IPS-11a (cell line): ENCODE results near the gene SNX27.

Experiments used
- H3K4me3 ChIP-seq: one replicate; pipeline ENCODE4 v1.5.1; 2013; ENCODE audit warnings: low read depth, low read length, control low read depth

SNX27 gene

DNA sequence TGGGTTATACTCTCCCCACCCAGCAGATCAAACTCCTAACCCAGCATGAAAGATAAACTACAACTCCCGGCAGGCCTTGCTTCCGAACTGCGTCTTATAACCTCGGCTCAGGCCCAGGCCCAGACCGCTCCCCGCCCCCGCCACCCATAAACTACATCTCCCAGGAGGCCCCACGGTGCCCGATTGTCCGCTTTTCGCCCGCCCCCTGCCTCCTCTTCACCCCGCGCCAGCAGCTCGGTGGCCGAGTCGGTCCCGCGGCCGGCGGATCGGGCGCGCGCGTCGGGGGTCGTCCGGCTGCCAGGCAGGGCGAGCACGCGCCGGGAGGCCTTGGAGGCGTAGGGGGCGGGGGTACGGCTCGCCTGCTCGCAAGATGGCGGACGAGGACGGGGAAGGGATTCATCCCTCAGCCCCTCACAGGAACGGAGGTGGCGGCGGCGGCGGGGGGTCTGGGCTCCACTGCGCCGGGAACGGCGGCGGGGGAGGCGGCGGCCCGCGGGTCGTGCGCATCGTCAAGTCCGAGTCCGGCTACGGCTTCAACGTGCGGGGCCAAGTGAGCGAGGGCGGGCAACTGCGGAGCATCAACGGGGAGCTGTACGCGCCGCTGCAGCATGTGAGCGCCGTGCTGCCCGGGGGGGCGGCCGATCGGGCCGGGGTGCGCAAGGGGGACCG, at the start of gene SNX27:
Gene SNX27, plus strand, starts transcription at position 219 of the 669 bp plus-strand sequence. Its CDS starts 152 bp downstream, at position 371.
- peak within 1 kb of the TSS; percentile 89 for H3K4me3 ChIP-seq

DNA sequence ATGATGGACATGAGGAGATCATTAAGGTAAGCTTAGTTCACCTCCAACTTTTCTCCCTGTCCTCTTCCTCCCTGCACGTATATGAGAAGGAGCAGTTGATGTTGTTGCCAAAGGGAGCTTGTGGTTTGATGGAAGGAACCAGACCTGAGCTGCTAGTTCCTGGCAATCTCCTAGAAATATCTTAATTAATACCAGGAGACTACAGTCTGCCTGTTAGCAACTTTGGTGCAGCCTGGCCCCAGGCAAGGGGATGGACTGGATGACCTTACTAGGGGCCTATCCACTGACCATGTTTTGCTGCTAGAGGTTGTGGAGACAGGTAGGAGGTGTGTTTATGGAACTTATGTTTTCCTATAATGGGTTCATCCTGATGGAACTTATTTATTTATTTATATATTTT, 49.2 kb upstream of the SNX27 start:
- no peak overlapping the region for H3K4me3 ChIP-seq

DNA sequence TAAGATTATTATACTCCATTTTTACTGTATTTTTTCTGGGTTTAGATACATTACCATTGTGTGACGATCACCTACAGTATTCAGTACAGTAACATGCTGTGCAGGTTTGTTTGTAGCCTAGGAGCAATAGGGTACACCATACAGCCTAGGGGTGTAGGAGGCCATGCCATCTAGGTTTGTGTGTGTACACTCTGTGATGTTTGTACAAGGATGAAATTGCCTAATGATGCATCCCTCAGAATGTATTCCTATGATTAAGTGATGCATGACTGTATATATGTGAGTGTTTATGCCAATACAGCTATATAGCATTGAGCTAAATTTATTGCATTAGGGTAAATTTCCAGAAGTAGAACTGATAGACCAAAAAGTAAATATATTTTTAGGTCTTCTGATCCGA, 48.5 kb upstream of the SNX27 start:
- no peak overlapping the region for H3K4me3 ChIP-seq

DNA sequence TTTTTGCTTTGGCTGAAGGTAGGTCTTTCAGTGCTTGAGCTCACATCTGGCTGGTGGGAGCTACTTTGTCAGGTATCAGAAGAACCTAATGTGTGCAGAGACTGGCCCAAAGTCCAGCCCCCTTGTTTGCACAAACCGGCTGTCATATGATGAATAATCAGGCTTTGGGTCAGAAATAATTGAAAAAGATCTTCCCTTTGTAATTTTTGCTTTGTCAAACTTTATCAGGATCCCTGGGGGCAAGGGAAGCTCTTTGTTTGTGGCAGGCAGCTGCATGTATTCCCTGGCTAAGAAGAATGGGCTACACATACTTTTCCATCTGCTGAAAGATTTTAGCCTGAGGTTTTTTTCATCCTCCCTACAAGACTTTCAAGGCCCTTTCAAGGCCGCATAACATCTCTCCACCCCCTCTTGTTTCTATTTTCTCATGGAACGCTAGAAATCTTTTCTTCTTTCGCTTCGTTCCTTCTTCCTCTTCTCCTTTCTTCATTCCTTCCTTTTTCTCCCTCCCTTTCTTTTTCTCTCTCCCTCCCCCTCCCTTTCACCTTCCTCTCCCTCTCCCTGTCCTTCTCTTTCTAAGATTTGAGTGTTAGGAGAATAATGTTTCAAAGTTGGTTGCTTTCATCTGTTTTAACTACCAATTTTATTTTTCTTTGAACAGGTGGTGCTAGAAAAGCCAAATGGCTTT, 46.2 kb upstream of the SNX27 start:
- no peak overlapping the region for H3K4me3 ChIP-seq

DNA sequence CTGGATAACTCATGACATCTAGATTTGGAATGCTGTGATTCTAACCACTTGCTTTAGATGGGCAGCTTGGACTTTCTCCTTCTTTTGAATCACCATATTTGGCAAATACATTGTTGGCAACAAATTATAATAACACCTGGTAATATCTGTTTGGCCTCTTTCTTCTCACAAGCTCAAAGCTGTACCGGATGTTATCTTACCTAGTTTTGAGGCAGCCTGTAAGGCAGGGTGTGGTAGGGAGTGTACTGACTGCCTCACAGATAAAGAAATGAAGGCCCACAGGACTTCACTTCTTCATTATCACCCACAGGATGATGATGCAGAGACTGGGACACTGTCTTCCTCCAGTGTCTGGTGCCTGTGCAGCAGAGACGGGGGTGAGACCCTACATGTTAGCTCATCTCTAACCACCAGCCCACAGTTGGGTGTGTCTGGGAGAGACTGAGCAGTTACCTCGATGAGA, 43.2 kb upstream of the SNX27 start:
- no peak overlapping the region for H3K4me3 ChIP-seq

DNA sequence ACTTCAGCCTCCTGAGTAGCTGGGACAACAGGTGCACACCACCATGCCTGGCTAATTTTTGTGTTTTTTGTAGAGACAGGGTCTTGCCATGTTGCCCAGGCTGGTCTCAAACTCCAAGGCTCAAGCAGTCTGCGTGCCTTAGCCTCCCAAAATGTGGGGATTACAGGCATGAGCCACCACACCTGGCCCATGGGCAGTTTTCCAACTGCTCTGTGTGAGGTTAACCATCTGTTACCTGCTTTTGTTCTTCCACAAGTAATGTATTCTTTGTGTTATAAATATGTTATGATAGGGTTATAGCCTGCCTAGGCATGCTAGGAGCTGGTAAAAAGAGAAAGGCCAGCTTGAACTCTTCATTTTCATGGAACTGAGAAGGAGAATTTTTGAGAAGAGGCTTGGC, 41.0 kb upstream of the SNX27 start:
- no peak overlapping the region for H3K4me3 ChIP-seq

DNA sequence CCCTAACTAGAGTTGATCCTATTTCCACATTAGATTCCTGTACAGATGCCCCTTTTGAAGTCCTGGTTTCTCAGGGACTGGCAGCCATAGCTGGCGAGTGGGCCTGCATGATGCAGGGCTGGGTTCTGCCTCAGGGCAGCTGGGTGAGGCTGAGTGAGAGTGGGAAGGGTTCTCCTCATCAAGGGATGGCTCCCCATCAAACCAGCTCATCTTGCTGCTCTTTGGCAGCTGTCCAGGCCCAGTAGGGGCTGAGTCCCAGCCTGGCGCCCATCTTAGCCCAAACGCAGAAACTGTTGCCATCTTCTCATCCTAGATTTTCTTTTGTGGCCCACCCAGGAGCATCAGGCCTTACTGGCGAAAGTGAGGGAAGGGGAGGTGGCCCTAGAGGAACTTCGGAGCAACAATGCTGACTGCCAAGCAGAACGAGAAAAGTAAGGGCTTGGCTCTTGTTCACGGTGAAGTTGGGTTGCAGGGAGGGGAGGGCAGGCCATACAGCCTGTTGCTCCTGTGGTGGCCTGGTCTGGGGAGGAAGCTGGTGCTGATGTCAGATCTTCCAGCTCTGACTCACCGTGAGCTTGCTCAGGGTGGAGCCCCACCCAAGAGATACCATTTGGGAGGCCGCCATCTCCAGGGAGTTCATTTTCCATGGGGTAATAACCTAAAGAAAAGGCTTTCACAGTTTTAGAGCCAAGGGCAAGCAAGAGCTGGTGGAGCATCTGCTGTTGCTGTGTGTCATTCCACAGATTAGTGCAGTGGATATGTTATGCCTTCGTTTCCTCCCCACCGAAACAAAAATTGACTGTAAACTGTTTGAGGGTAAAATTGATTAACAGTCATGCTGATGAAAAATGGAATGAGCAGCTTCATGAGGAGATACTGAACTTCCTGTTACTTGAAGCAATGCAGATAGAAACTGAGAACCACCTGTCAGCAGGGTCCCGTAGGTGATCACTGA, 37.0 kb upstream of the SNX27 start:
- no peak overlapping the region for H3K4me3 ChIP-seq

DNA sequence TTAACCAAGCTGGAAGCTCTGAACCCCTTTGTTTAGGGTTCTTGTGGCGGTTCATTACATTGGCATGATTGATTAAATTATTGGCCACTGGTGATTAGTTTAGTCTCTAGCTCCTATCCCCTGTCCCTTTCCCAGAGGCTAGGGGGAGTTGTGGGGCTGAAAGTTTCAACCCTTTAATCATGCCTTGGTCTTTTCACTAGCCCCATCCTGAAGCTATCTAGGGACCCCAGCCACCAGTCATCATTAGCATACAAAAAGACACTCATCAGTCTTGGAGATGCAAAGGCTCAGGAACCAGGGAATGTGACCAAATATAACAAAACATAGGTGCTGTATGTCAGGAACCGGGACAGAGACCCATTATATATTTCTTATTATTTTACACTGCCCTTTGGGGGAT, 34.7 kb upstream of the SNX27 start:
- H3K4me3 ChIP-seq = no peak overlapping the region

DNA sequence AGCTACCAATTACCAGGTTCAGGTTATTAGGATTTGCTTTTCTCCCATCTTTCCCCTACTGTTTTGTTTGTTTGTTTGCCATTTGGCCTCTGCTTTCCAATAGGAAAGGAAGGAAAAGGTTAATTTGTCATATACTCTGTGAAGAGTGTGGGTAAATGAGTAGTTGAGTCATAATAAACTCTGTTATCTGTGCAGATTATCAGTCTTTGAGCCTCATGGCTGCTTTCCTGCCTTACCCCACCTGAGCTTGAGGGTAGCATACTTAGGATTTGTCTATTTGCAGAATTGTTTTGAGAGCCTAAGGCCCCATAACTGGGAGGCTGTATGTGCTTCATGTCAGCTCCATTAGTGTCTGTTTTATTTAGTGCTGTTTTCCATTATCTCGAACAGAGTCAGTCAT, 32.9 kb upstream of the SNX27 start:
- H3K4me3 ChIP-seq = no peak overlapping the region

DNA sequence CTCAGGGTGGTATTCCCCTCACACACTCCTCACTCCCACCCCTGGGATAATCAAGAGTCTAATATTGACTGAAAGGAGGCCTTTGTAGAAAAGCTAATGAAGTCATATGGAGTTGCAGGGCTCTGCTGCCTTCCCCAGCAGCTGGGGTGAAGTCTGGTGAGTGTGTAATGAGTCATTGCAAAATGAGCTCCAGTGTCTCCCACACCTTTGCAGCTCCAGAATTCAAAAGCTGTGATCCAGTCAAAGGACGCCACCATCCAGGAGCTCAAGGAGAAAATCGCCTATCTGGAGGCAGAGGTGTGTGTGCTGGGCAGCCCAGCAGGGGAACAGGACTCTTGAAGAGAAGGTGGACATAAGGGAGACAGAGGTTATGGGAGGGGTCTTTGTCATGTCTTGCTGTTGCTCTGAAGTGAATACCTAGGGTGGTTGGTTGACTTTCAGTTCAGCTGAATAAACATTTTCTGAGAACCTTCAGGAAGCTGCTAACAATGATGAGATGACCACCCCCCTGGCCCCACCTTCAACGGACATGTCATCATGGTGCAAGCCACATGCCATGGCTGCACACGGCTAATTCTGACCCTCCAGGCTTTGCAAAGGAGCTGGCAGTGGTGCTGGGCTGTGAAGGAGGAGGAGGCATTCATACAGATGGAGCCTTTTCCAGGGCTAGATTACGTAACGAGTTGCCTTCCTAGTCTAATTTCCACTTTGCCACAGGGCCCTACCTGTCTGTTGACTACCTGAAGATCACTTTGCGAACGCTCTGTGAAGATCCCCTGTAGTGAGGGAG, 32.2 kb upstream of the SNX27 start:
- H3K4me3 ChIP-seq = no peak overlapping the region

DNA sequence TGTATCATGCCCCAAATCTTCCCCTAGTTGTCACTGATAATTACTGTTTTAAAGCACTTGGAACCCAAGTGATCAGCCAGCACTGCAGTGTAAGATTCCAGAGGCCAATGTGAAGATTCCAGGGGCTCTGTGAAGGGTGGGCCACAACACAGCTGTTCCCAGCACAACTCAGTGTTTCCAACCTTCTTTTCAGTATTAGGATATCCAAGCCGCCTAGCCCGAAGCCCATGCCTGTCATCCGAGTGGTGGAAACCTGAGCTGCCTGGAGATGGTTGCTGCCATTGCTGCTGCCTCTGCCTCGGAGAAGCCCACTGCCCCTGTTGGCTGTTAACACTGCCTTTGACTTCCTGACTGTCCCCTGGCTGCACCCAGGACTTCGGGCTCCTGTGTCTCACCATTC, 30.4 kb upstream of the SNX27 start:
- no peak overlapping the region for H3K4me3 ChIP-seq

DNA sequence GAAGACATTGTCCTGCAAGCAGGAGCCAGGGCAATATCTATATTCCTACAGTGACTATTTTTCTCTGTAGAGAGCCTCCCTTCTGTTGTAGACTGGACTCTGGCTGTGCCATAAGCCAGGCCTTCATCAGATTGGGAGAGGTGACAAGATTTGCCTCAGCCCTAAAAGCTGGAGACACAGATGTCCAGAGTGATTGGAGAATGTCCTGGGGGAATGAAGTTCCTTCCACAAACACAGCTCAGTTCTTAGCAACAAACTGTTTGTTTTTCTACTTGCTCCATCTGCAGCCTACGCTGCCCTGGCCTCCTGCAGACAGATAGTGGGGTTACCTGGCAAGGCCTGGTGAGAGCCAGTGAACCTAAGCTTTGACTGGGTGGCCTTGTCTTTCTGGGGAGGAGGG, 29.9 kb upstream of the SNX27 start:
- H3K4me3 ChIP-seq = no peak overlapping the region

DNA sequence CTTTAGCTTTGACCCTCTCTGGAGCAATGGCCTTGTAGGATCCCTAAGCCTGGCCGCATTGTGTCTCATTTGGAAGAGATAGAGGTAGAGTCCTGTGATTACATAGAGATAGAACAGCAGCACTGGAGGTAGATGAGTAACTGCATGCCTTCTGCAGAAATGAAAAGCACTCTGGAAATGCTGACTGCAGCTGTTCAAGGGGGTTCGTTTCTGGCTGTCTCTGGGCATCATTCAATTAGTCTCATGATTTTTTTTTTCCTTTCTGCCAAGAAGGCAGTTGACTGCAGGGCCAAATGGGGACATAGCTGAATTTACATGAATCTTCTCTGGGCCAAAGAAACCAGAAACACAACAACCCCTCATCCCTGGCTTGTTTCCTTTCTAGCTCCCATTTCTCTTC, 28.1 kb upstream of the SNX27 start:
- no peak overlapping the region for H3K4me3 ChIP-seq

DNA sequence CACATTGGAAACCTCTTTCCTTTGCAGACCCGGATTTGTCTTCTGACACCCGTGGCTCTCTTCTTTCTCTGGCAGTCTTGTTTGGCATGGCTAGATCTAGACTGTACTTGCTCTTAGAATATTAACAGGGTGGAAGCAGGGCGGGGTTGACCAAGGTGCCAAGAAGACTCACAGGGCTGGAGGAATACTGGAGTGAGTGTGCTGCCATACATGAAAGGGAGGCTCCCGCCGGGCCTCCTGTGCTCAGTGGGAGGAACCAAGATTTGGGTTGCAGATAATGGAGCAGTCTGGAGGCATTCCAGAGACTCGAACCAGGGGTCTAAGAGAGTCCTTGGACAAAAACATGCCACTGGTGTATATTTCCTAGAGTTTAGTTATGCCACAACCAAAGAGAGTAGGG, 27.6 kb upstream of the SNX27 start:
- no peak overlapping the region for H3K4me3 ChIP-seq

DNA sequence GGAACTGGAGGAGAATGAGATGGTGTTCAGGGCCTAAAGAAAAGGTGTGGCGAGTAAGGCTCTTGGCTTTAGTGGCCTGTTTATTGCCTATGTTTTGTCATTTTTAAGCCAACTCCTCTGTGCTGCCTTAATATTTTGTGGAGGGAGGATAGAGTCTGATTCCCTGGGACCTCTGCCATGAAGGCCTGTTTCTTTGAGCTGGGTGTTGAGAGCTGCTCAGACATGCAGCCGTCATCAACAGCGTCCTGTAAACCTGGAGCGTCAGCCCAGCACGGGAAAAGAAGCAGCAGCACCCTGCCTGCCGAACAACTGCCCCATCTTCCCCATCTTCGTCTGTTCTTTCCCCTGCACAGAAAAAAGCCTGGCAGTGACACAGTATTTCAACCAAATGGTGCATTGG, 27.1 kb upstream of the SNX27 start:
- H3K4me3 ChIP-seq = no peak overlapping the region

DNA sequence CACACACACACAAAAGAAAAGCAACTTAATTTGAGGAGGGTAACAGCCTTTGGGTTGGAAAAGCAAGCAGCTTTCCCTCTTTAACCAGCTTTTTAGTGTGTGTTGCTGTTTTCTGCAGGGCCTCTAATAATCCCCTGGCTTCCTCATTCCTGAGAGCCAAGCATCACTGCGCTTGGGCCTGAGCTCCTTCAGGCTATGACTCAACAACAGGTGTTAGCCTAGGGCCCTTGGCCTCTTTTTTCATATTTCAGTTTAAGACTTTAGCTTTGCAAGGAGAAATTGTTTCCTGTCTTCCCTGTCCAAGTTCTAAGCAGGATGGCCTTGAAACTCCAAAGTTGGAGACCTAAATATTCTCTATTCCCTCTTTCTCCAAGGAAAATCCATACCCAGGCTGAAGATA, 26.2 kb upstream of the SNX27 start:
- H3K4me3 ChIP-seq = no peak overlapping the region

DNA sequence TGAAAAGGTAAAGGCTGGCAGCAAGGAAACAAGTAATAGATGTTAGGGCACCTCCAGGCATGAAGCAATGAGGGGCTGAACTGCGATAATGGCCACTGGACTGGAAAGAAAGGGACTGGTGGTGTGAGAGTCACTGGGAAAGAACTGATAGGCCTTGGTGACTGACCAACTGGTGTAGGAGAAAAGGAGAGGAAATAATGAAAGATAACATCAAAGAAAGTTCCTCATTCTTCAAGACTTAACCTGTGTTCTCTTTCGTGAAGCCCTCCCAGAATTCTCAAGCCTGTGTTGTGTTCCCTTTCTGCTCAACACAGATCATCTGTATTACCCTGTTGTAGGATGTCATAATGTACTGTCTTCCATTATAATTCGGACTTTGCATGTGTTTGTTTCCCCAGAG, 20.9 kb upstream of the SNX27 start:
- no peak overlapping the region for H3K4me3 ChIP-seq

DNA sequence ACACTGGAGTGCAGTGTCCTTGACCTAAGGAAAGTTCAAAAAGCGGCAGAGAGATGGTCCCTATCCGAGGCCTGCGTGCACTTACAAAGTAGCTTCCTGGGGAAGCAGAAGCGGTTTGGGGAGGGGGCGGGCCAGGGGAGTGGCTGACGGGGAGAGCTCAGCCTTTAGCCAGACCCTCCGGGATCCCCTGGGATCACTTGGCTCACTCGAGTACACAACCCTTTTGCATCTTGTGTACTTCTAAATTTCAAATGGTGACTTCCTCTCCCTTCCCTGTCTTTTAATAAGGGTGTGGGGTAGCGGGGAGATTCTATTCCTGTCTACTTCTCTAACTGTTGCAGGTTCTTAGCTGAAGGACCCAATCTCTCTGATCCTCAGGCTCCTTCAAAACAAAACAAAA, 18.1 kb upstream of the SNX27 start:
- H3K4me3 ChIP-seq = peak overlapping the region; percentile 18

DNA sequence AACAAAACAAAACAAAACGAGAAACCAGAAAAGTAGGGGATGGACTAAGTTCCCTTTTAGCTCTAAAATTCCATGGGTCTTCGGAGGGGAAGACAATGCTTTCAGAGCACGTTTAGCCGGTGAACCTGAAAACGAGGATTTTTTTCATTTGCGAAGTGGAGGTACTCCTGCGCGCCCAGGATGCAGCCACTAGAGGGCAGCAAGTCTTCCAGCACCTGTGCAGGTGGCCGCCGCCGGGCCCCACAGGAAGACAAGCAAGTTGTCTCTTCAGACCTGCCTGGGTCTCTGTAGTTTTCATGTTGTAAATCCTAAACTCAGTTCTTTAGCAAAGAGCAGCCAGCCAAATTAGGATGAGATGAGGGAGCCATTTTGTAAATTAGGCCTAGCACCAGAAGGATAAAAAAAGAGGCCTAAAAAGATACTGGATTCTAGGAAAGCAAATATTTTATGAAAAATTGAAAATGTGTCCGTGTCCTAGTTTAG, 17.7 kb upstream of the SNX27 start:
- peak overlapping the region; percentile 18 for H3K4me3 ChIP-seq

DNA sequence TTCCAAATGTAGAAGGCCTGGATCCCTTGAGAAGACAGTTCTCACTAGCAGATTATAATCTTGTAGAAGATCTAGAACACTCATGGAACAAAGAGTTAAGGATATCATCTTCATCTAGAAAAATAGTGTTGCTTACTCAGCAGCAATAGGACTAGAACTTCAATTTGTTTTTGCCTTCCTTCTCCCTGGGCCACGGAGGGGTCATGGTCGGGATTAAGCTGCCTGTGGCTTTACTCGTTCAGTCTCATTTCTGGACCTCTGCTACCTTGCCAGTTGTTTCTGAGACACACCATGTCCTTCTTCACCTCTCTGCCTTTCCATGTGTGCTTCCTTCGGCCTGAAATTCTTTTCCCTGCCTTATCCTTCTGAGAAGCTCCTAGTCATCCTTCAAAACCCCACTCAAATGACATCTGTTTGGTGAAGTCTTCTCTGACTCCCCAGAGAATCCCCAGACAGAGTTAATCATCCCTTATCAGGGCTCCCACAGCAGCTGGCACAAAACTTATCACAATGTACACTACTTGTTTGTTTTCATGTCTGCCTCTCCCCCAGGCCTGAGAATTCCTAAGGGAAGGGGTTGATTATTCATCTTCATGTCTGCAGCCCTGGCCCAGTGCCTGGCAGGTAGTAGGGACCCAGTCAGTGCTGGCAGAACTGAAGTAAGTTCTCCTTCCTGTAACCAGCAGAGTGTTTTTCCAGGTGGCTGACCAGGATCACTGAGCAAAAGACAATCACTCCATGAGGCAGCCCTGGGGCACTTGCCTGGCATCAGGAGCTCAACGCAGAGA, 15.5 kb upstream of the SNX27 start:
- H3K4me3 ChIP-seq = no peak overlapping the region
